GM12878 (cell line): Measurements from ENCODE around the gene PPP1R7.

ENCODE experiments used
- ASH2L ChIP-seq: fragments of 300-600, 200-600 bp; sonication (generic); IDR thresholded peaks from 2 replicates; pipeline ENCODE4 v1.6.1; 2017; ENCODE audit warnings: low read depth, mild to moderate bottlenecking, borderline replicate concordance
- TF ChIP-seq, protein P1 (sequence below): IDR thresholded peaks from 2 replicates; pipeline ENCODE4 v1.6.1; 2012; ENCODE audit warnings: mild to moderate bottlenecking, low read depth, low read length
- TF ChIP-seq, protein P2 (sequence below), 3 experiments: IDR thresholded peaks in 2 of 3; conservative IDR thresholded peaks in 1 of 3; 2 replicates each; pipeline ENCODE4 v1.5.1; 2011; ENCODE audit warnings: low read depth in 3 of 3, low read length in 3 of 3, mild to moderate bottlenecking in 3 of 3, control low read depth in 2 of 3, moderate library complexity in 2 of 3, inconsistent platforms in 1 of 3, mixed read lengths in 1 of 3; ENCODE audit not compliant: control insufficient read depth in 2 of 3, insufficient read depth in 1 of 3; ENCODE audit errors: extremely low read depth in 1 of 3

DNA sequence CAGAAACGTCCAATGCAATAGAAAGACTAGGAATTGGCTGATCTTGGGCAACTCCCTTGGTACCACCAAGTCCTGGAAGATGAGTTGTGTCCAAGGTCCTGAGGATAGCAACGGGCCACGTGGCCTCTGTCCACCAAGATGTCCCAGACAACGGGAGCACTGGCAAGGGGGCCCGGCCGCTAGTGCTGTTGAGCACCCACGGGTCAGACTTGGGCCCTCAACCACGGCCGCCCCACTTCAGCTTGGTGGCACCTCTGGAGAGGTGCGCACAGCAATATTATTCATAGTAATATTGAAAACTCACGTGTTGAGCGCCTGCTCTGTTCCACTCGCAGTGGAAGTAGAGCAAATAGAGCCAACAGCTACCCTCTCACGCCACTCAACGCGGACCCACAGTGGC is 20.0 kb upstream of the PPP1R7 start:
- no peak for TF ChIP-seq ASH2L
- TF ChIP-seq, protein P1, sequence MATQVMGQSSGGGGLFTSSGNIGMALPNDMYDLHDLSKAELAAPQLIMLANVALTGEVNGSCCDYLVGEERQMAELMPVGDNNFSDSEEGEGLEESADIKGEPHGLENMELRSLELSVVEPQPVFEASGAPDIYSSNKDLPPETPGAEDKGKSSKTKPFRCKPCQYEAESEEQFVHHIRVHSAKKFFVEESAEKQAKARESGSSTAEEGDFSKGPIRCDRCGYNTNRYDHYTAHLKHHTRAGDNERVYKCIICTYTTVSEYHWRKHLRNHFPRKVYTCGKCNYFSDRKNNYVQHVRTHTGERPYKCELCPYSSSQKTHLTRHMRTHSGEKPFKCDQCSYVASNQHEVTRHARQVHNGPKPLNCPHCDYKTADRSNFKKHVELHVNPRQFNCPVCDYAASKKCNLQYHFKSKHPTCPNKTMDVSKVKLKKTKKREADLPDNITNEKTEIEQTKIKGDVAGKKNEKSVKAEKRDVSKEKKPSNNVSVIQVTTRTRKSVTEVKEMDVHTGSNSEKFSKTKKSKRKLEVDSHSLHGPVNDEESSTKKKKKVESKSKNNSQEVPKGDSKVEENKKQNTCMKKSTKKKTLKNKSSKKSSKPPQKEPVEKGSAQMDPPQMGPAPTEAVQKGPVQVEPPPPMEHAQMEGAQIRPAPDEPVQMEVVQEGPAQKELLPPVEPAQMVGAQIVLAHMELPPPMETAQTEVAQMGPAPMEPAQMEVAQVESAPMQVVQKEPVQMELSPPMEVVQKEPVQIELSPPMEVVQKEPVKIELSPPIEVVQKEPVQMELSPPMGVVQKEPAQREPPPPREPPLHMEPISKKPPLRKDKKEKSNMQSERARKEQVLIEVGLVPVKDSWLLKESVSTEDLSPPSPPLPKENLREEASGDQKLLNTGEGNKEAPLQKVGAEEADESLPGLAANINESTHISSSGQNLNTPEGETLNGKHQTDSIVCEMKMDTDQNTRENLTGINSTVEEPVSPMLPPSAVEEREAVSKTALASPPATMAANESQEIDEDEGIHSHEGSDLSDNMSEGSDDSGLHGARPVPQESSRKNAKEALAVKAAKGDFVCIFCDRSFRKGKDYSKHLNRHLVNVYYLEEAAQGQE = no peak
- TF ChIP-seq, protein P2, sequence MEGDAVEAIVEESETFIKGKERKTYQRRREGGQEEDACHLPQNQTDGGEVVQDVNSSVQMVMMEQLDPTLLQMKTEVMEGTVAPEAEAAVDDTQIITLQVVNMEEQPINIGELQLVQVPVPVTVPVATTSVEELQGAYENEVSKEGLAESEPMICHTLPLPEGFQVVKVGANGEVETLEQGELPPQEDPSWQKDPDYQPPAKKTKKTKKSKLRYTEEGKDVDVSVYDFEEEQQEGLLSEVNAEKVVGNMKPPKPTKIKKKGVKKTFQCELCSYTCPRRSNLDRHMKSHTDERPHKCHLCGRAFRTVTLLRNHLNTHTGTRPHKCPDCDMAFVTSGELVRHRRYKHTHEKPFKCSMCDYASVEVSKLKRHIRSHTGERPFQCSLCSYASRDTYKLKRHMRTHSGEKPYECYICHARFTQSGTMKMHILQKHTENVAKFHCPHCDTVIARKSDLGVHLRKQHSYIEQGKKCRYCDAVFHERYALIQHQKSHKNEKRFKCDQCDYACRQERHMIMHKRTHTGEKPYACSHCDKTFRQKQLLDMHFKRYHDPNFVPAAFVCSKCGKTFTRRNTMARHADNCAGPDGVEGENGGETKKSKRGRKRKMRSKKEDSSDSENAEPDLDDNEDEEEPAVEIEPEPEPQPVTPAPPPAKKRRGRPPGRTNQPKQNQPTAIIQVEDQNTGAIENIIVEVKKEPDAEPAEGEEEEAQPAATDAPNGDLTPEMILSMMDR (IDR thresholded peaks at IDR 0.05 in 2 of 3, conservative IDR thresholded peaks at IDR 0.05 in 1 of 3; ENCODE audit: control insufficient read depth in 2 of 3, extremely low read depth in 1 of 3, insufficient read depth in 1 of 3, low read depth in 3 of 3, low read length in 3 of 3) = no peak
